H1 (cell line): ENCODE results near the gene RPP25. TPM values are rescaled to one million over a fixed set of nuclear protein-coding genes. Genes with fewer than 3 reads are reported as not detected.
A peak's percentile ranks its signal among the peaks of the same experiment; 100 is the strongest.

Experiments
- CTCF ChIA-PET: fragments of 300-600 bp; sonication (Branson Sonifier 250); formaldehyde crosslinking; loops from one replicate; lab custom pipeline; 2021; ENCODE audit not compliant: partially characterized antibody; lab: Charles Lee
- POLR2A ChIA-PET: fragments of 300-600 bp; sonication (Branson Sonifier 250); formaldehyde crosslinking; loops from one replicate; lab custom pipeline; 2021; ENCODE audit warnings: inconsistent platforms; ENCODE audit not compliant: partially characterized antibody; lab: Charles Lee
- DNase-seq, 2 experiments: peaks; one replicate each; pipeline versions ENCODE4 v3.0.0 to v3.0.0-alpha.2; 2010 to 2022; ENCODE audit warnings: low spot score in 2 of 2, low read depth in 1 of 2, mixed read lengths in 1 of 2
- FAIRE-seq: peaks from 2 replicates; lab custom pipeline; 2011; peaks lifted over from hg19 to GRCh38; lab: Jason Lieb, UNC
- H2AFZ ChIP-seq: 2 replicates; pipeline ENCODE4 v1.8.1; 2012; ENCODE audit warnings: low read length, inconsistent platforms
- H2AK5ac ChIP-seq: 2 replicates; pipeline ENCODE4 v1.6.1; 2013; ENCODE audit warnings: low read depth, low read length
- H2BK120ac ChIP-seq: replicated peaks from 2 replicates; pipeline ENCODE3; 2013; ENCODE audit warnings: low read depth, low read length, inconsistent platforms
- H2BK12ac ChIP-seq: 2 replicates; pipeline ENCODE4 v1.6.1; 2013; ENCODE audit warnings: low read depth, low read length
- H2BK15ac ChIP-seq: 2 replicates; pipeline ENCODE4 v1.6.1; 2013; ENCODE audit warnings: low read length
- H2BK20ac ChIP-seq: 2 replicates; pipeline ENCODE4 v1.6.1; 2013; ENCODE audit warnings: low read length
- H2BK5ac ChIP-seq: 2 replicates; pipeline ENCODE4 v1.6.1; 2013; ENCODE audit warnings: low read depth, low read length
- H3K14ac ChIP-seq: 2 replicates; pipeline ENCODE4 v1.6.1; 2013; ENCODE audit warnings: inconsistent platforms; ENCODE audit not compliant: insufficient read length
- H3K18ac ChIP-seq: 2 replicates; pipeline ENCODE4 v1.6.1; 2013; ENCODE audit warnings: low read length; ENCODE audit errors: extremely low read depth
- H3K23ac ChIP-seq: 2 replicates; pipeline ENCODE4 v1.6.1; 2013; ENCODE audit warnings: inconsistent platforms; ENCODE audit not compliant: insufficient read length
- H3K23me2 ChIP-seq: 2 replicates; pipeline ENCODE4 v1.6.1; 2013; ENCODE audit warnings: low read depth, low read length
- H3K27ac ChIP-seq: 2 replicates; pipeline ENCODE4 v1.6.1; 2011; ENCODE audit warnings: low read depth, low read length, inconsistent platforms
- H3K27me3 ChIP-seq, 4 experiments: replicated peaks in 1 of 4; 1 replicate in 1 of 4; 2 replicates in 3 of 4; pipeline versions ENCODE4 v1.6.1 to v1.8.1; 2011 to 2013; ENCODE audit warnings: low read length in 3 of 4, mild to moderate bottlenecking in 3 of 4, inconsistent platforms in 2 of 4, mixed read lengths in 2 of 4, moderate library complexity in 1 of 4; ENCODE audit not compliant: control insufficient read depth in 3 of 4, insufficient read depth in 3 of 4; ENCODE audit errors: extremely low read depth in 1 of 4
- H3K36me3 ChIP-seq, 4 experiments: 2 replicates each; pipeline versions ENCODE4 v1.6.1 to v1.8.1; 2011 to 2013; ENCODE audit warnings: mild to moderate bottlenecking in 4 of 4, low read length in 3 of 4, moderate library complexity in 2 of 4, control low read depth in 1 of 4, inconsistent platforms in 1 of 4; ENCODE audit not compliant: insufficient read depth in 4 of 4, control insufficient read depth in 2 of 4
- H3K4ac ChIP-seq: replicated peaks from 2 replicates; pipeline ENCODE3; 2013; ENCODE audit warnings: low read length, low read depth, mixed read lengths, inconsistent platforms; ENCODE audit not compliant: insufficient read length
- H3K4me1 ChIP-seq, 4 experiments: replicated peaks in 1 of 4; 1 replicate in 1 of 4; 2 replicates in 3 of 4; pipeline versions ENCODE4 v1.6.1 to v1.8.1; 2011 to 2013; ENCODE audit warnings: low read length in 3 of 4, inconsistent platforms in 2 of 4, mixed read lengths in 1 of 4; ENCODE audit not compliant: insufficient read depth in 4 of 4, control insufficient read depth in 3 of 4
- H3K4me2 ChIP-seq, 2 experiments: 2 replicates each; pipeline versions ENCODE4 v1.6.1 to v1.8.1; 2011 to 2013; ENCODE audit warnings: low read depth in 2 of 2, low read length in 2 of 2, control low read depth in 1 of 2, inconsistent platforms in 1 of 2, mild to moderate bottlenecking in 1 of 2; ENCODE audit not compliant: insufficient read depth in 1 of 2
- H3K4me3 ChIP-seq, 4 experiments: fragments of 200-600, 300-600 bp in 1 of 4; sonication (generic), shearing (Covaris generic), sonication (Bioruptor Twin) in 1 of 4; 2 replicates each; pipeline versions ENCODE4 v1.5.1 to v1.8.1; 2011 to 2016; ENCODE audit warnings: low read length in 4 of 4, low read depth in 3 of 4, control low read depth in 2 of 4, inconsistent platforms in 2 of 4, mild to moderate bottlenecking in 2 of 4, mixed read lengths in 1 of 4, moderate library complexity in 1 of 4; ENCODE audit not compliant: insufficient read depth in 2 of 4; ENCODE audit errors: extremely low read depth in 1 of 4
- H3K56ac ChIP-seq: replicated peaks from 2 replicates; pipeline ENCODE3; 2013; ENCODE audit warnings: low read depth, mild to moderate bottlenecking, mixed read lengths, low read length, inconsistent platforms; ENCODE audit not compliant: insufficient read length
- H3K79me1 ChIP-seq: 2 replicates; pipeline ENCODE4 v1.6.1; 2013; ENCODE audit warnings: low read depth, low read length, control low read depth
- H3K79me2 ChIP-seq, 2 experiments: 2 replicates each; pipeline versions ENCODE4 v1.6.1 to v1.8.1; 2012 to 2013; ENCODE audit warnings: low read length in 2 of 2, mild to moderate bottlenecking in 2 of 2, inconsistent platforms in 1 of 2; ENCODE audit not compliant: insufficient read depth in 2 of 2, control insufficient read depth in 1 of 2
- H3K9ac ChIP-seq, 4 experiments: replicated peaks in 1 of 4; 1 replicate in 1 of 4; 2 replicates in 3 of 4; pipeline versions ENCODE4 v1.6.1 to v1.8.1; 2011 to 2013; ENCODE audit warnings: low read depth in 3 of 4, low read length in 3 of 4, control low read depth in 2 of 4, mild to moderate bottlenecking in 2 of 4, moderate library complexity in 2 of 4, inconsistent platforms in 1 of 4; ENCODE audit errors: extremely low read depth in 1 of 4
- H3K9me3 ChIP-seq, 2 experiments: 2 replicates each; pipeline versions ENCODE4 v1.6.1 to v1.8.1; 2012 to 2013; ENCODE audit warnings: mild to moderate bottlenecking in 2 of 2, moderate library complexity in 2 of 2, control low read depth in 1 of 2, inconsistent platforms in 1 of 2, low read depth in 1 of 2, low read length in 1 of 2, mixed read lengths in 1 of 2; ENCODE audit not compliant: insufficient read depth in 2 of 2
- H4K20me1 ChIP-seq, 2 experiments: replicated peaks in 1 of 2; 2 replicates each; pipeline versions ENCODE3 to v1.8.1; 2011 to 2013; ENCODE audit warnings: inconsistent platforms in 2 of 2, low read length in 2 of 2, mild to moderate bottlenecking in 1 of 2; ENCODE audit not compliant: insufficient read depth in 2 of 2, control insufficient read depth in 1 of 2
- H4K5ac ChIP-seq: 2 replicates; pipeline ENCODE4 v1.6.1; 2013; ENCODE audit warnings: low read length, low read depth, mixed read lengths, inconsistent platforms; ENCODE audit not compliant: insufficient read length
- H4K8ac ChIP-seq: 2 replicates; pipeline ENCODE4 v1.8.0; 2013; ENCODE audit warnings: mild to moderate bottlenecking, moderate library complexity, low read length, inconsistent platforms; ENCODE audit not compliant: insufficient read depth; ENCODE audit errors: extremely low read depth
- H4K91ac ChIP-seq: replicated peaks from 2 replicates; pipeline ENCODE3; 2013; ENCODE audit warnings: low read length, mixed read lengths, inconsistent platforms; ENCODE audit not compliant: insufficient read length
- ATF3 ChIP-seq: IDR thresholded peaks from 2 replicates; pipeline ENCODE4 v1.6.1; 2011; ENCODE audit warnings: low read depth, mild to moderate bottlenecking, low read length; ENCODE audit not compliant: insufficient read depth
- CHD2 ChIP-seq: IDR thresholded peaks from 2 replicates; pipeline ENCODE4 v1.6.1; 2012; ENCODE audit warnings: low read length, improper control_type of control experiment
- EGR1 ChIP-seq: IDR thresholded peaks from 2 replicates; pipeline ENCODE4 v1.6.1; 2011; ENCODE audit warnings: low read depth, low read length, borderline replicate concordance
- GTF2F1 ChIP-seq: IDR thresholded peaks from 2 replicates; pipeline ENCODE4 v1.6.1; 2012; ENCODE audit warnings: low read depth, low read length, improper control_type of control experiment, borderline replicate concordance
- JUND ChIP-seq: IDR thresholded peaks from 2 replicates; pipeline ENCODE4 v1.6.1; 2011; ENCODE audit warnings: mild to moderate bottlenecking, improper control_type of control experiment, low read length
- RAD21 ChIP-seq, 2 experiments: IDR thresholded peaks in 1 of 2; conservative IDR thresholded peaks in 1 of 2; 2 replicates each; pipeline ENCODE4 v1.6.1; 2011; ENCODE audit warnings: low read depth in 2 of 2, low read length in 2 of 2, improper control_type of control experiment in 1 of 2, inconsistent platforms in 1 of 2, mild to moderate bottlenecking in 1 of 2, moderate library complexity in 1 of 2
- RNF2 ChIP-seq: fragments of 200-900, 300-1000 bp; sonication (generic); IDR thresholded peaks from 2 replicates; pipeline ENCODE4 v1.7.1; 2016; ENCODE audit warnings: borderline replicate concordance, low read depth, mild to moderate bottlenecking, antibody characterized with exemption, low read length; ENCODE audit not compliant: poor library complexity, severe bottlenecking; ENCODE audit errors: missing control alignments
- TAF1 ChIP-seq: IDR thresholded peaks from 2 replicates; pipeline ENCODE4 v1.6.1; 2011; ENCODE audit warnings: mild to moderate bottlenecking, low read depth, low read length
- YY1 ChIP-seq: IDR thresholded peaks from 2 replicates; pipeline ENCODE4 v1.6.1; 2011; ENCODE audit warnings: low read depth, mild to moderate bottlenecking, low read length
- WGBS, 2 experiments: shearing (Covaris generic) in 1 of 2; methylation state at CpG; one replicate each; pipeline versions ENCODE4 v1.1.6 to v1.1.7; 2013 to 2015; ENCODE audit warnings: low lambda C conversion rate in 2 of 2, mixed read lengths in 2 of 2, inconsistent platforms in 1 of 2, low coverage in 1 of 2, missing lambda C conversion rate in 1 of 2; ENCODE audit not compliant: insufficient replicate concordance in 2 of 2, insufficient coverage in 1 of 2, insufficient read length in 1 of 2; ENCODE audit errors: extremely low coverage in 1 of 2, missing lambda C conversion rate in 1 of 2; 5-methylcytosine and 5-hydroxymethylcytosine counted together
- polyA plus RNA-seq, 7 experiments: library from polyadenylated mRNA; depleted of rRNA in 3 of 7; stranded (reverse) in 5 of 7; unstranded in 2 of 7; fragments of >200 nt in 5 of 7; fragments of 200-250 nt in 2 of 7; gene quantifications; 1 replicate in 5 of 7; 2 replicates in 1 of 7; 4 replicates in 1 of 7; pipeline versions ENCODE4 v1.2.1 to v1.2.3, GENCODE V29; 2011 to 2013; ENCODE audit warnings: missing spikeins in 2 of 7, mixed read lengths in 2 of 7
- total RNA-seq: library from RNA; stranded (reverse); fragmentation: NEBNext Ultra II Directional; extraction: Animal tissue kit (Norgen Biotek cat#: 25700); gene quantifications from 2 replicates; pipeline ENCODE4 v1.2.1, GENCODE V29; 2021

Gene RPP25
- total and polyA plus RNA-seq, 2 of the 8 experiments (the other 6 are each of a cell fraction or from before 2014, with no cell fraction given), result 17.4 to 19.8 TPM

GRCh38 chr15:74950078-74950908 is 6.3 kb downstream of the RPP25 start:
- H3K27me3 ChIP-seq, result peaks cover 0 to 5% (median 4%) of the 10 kb centered on the region in 4 experiments; a peak in 5 of 7 replicates
- TF ChIP-seq ATF3, result no peak
- TF ChIP-seq JUND, result peak; percentile 55; the same call in 1 of the 2 replicates
- TF ChIP-seq EGR1, result no peak
- TF ChIP-seq TAF1, result no peak
- TF ChIP-seq RAD21 (IDR thresholded peaks at IDR 0.05 in 1 of 2, conservative IDR thresholded peaks at IDR 0.05 in 1 of 2; ENCODE audit: low read depth in 2 of 2, low read length in 2 of 2), result peak; percentile 93
- no peak for TF ChIP-seq YY1
- peak; percentile 43; the same call in 1 of the 2 replicates for TF ChIP-seq CHD2
- no peak for TF ChIP-seq RNF2
- TF ChIP-seq GTF2F1, result no peak

More at GRCh38 chr15:74950078-74950908, 6.3 kb downstream of the RPP25 start:
- Histone ChIP-seq H3K4ac (no peak overlapping the region), H4K20me1 (peaks cover 0 to 4% of the 10 kb centered on the region in 2 experiments), H2BK12ac (peak overlapping the region; percentile 3; the same call in 1 of the 2 replicates), H3K36me3 (no peaks in the 10 kb centered on the region), H3K14ac (no peak overlapping the region), H3K79me2 (peaks cover 0 to 14% of the 10 kb centered on the region in 2 experiments; a peak in 2 of 4 replicates), H3K9ac (no peak overlapping the region), H3K18ac (no peak overlapping the region), H3K4me1 (peaks cover 3 to 19% (median 9%) of the 10 kb centered on the region in 4 experiments), H2BK120ac (no peak overlapping the region), H2AK5ac (no peak overlapping the region), H3K27ac (no peak overlapping the region), H3K56ac (no peak overlapping the region), H4K91ac (no peak overlapping the region), H3K23me2 (peaks cover 4% of the 10 kb centered on the region; the same call in 1 of the 2 replicates), H2BK20ac (no peak overlapping the region), H2AFZ (0 out of 2 replicates have a peak overlapping the region, but pooled peaks have one; percentile 59), H3K9me3 (no peaks in the 10 kb centered on the region), H4K5ac (no peak overlapping the region), H3K4me2 (peak overlapping the region; percentile 1 to 40), H3K4me3 (no peak overlapping the region), H2BK15ac (0 out of 2 replicates have a peak overlapping the region, but pooled peaks have one; percentile 63), H4K8ac (no peak overlapping the region), H3K23ac (no peak overlapping the region), H3K79me1 (0 out of 2 replicates have a peak, but pooled peaks cover 2% of the 10 kb centered on the region), H2BK5ac (no peak overlapping the region)
- FAIRE-seq (peak; percentile 96), DNase-seq (peak in 1 of 2 experiments; percentile 97)
- 39% methylated on average over 7 of the region's 7 CpGs; no CpG with 5 or more reads in 1 of the 2 experiments for WGBS, 2 experiments
- CTCF ChIA-PET, result interaction anchor here (0.6 to 6.1 kb wide), 52 partner anchors 9 to 701 kb away, joined by 3 to 52 read pairs (median 5); partner anchors contain the start of genes COX5A, FAM219B and ULK3
- POLR2A ChIA-PET, result interaction anchor here (0.5 to 2.9 kb wide), 9 partner anchors 8 to 515 kb away, joined by 3 to 16 read pairs (median 5); partner anchors contain the start of genes COX5A, FAM219B and MPI
